Measurements from ENCODE around the gene PACRG.

Gene PACRG

DNA sequence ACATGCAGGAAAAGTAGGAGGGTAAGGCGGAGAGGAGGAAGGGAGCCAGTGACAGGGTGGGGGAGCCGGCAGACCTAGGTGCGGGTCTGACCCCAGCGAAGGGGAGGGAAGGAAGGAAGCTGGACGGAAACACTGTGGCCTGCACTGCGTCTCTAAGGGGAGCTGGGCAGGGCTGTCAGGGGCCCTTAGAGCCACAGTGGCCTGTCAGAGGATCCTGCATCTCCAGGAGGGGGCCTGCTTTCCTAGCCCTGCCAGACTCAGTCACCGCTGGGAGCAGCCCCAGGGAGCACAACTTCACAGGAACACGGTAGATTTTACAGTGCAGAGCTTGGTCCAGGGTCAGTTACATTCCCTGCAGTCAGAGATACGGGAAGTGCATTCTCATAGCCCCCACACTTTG is 118.2 kb downstream of the PACRG start:
- TF ChIP-seq SIN3A (IDR thresholded peaks at IDR 0.05; ENCODE audit: borderline replicate concordance, insufficient read depth, low read length) (no peak), REST (IDR thresholded peaks at IDR 0.05; ENCODE audit: insufficient read depth in 1 of 2, low read depth in 2 of 2, low read length in 2 of 2) (no peak), POLR2AphosphoS5 (IDR thresholded peaks at IDR 0.05; ENCODE audit: low read depth, low read length) (no peak), FOXP2 (optimal IDR thresholded peaks at IDR 0.05; ENCODE audit: borderline replicate concordance, extremely low read depth, extremely low read length, insufficient read depth) (no peak), TAF1 (IDR thresholded peaks at IDR 0.05; ENCODE audit: borderline replicate concordance, insufficient read depth, low read length) (no peak)

- no peak for TF ChIP-seq TAF1 (IDR thresholded peaks at IDR 0.05; ENCODE audit: borderline replicate concordance, insufficient read depth, low read length)
Measured at GRCh38 chr6:162846723-162847122, 118.9 kb downstream of the PACRG start.

- TF ChIP-seq REST (IDR thresholded peaks at IDR 0.05; ENCODE audit: insufficient read depth in 1 of 2, low read depth in 2 of 2, low read length in 2 of 2): no peak
- TF ChIP-seq TAF1 (IDR thresholded peaks at IDR 0.05; ENCODE audit: borderline replicate concordance, insufficient read depth, low read length): no peak
- TF ChIP-seq FOXP2 (optimal IDR thresholded peaks at IDR 0.05; ENCODE audit: borderline replicate concordance, extremely low read depth, extremely low read length, insufficient read depth): no peak
- no peak for TF ChIP-seq SIN3A (IDR thresholded peaks at IDR 0.05; ENCODE audit: borderline replicate concordance, insufficient read depth, low read length)
- no peak for TF ChIP-seq POLR2AphosphoS5 (IDR thresholded peaks at IDR 0.05; ENCODE audit: low read depth, low read length)
Measured at GRCh38 chr6:162849269-162849668, 121.5 kb downstream of the PACRG start.

GRCh38 chr6:162852192-162852591 is 124.4 kb downstream of the PACRG start:
- TF ChIP-seq FOXP2 (optimal IDR thresholded peaks at IDR 0.05; ENCODE audit: borderline replicate concordance, extremely low read depth, extremely low read length, insufficient read depth): no peak
- no peak for TF ChIP-seq TAF1 (IDR thresholded peaks at IDR 0.05; ENCODE audit: borderline replicate concordance, insufficient read depth, low read length)
- no peak for TF ChIP-seq REST (IDR thresholded peaks at IDR 0.05; ENCODE audit: insufficient read depth in 1 of 2, low read depth in 2 of 2, low read length in 2 of 2)
- TF ChIP-seq SIN3A (IDR thresholded peaks at IDR 0.05; ENCODE audit: borderline replicate concordance, insufficient read depth, low read length): no peak
- TF ChIP-seq POLR2AphosphoS5 (IDR thresholded peaks at IDR 0.05; ENCODE audit: low read depth, low read length): no peak

GRCh38 chr6:162852840-162853577 is 125.2 kb downstream of the PACRG start:
- TF ChIP-seq REST (IDR thresholded peaks at IDR 0.05; ENCODE audit: insufficient read depth in 1 of 2, low read depth in 2 of 2, low read length in 2 of 2): no peak
